Esophagus (tissue), 2 donors: ENCODE results near the gene SHANK1. TPM values are rescaled to one million over a fixed set of nuclear protein-coding genes. Genes with fewer than 3 reads are reported as not detected.

Experiments
- H3K27ac ChIP-seq, 2 donors: one replicate each; pipeline ENCODE4 v1.5.1; 2013; ENCODE audit warnings: low read depth in 2 of 2, mild to moderate bottlenecking in 2 of 2, inconsistent platforms in 1 of 2, low read length in 1 of 2, moderate library complexity in 1 of 2
- H3K27me3 ChIP-seq, 2 donors: one replicate each; pipeline ENCODE4 v1.6.1; 2013; ENCODE audit warnings: low read length in 2 of 2, control low read depth in 1 of 2, mild to moderate bottlenecking in 1 of 2; ENCODE audit not compliant: insufficient read depth in 2 of 2, control insufficient read depth in 1 of 2
- H3K36me3 ChIP-seq, 2 donors: one replicate each; pipeline ENCODE4 v1.6.1; 2013; ENCODE audit warnings: low read length in 1 of 2; ENCODE audit not compliant: control insufficient read depth in 2 of 2, insufficient read depth in 2 of 2
- H3K4me1 ChIP-seq, 2 donors: one replicate each; pipeline ENCODE4 v1.6.1; 2013; ENCODE audit warnings: low read length in 1 of 2; ENCODE audit not compliant: control insufficient read depth in 2 of 2, insufficient read depth in 2 of 2
- H3K4me3 ChIP-seq, 2 donors: one replicate each; pipeline ENCODE4 v1.5.1; 2013; ENCODE audit warnings: low read length in 2 of 2, mild to moderate bottlenecking in 2 of 2, low read depth in 1 of 2, moderate library complexity in 1 of 2
- H3K9me3 ChIP-seq, 2 donors: one replicate each; pipeline ENCODE4 v1.6.1; 2013; ENCODE audit warnings: mild to moderate bottlenecking in 2 of 2, low read depth in 1 of 2, low read length in 1 of 2, moderate library complexity in 1 of 2; ENCODE audit not compliant: control insufficient read depth in 2 of 2, insufficient read depth in 1 of 2
- WGBS, 2 donors: extraction: QIAGEN DNeasy Blood & Tissue Kit; methylation state at CpG; one replicate each; pipeline ENCODE4 v1.1.7; 2013; 5-methylcytosine and 5-hydroxymethylcytosine counted together
- polyA plus RNA-seq, 2 donors: library from polyadenylated mRNA; stranded (reverse); fragments of 200-250 nt; gene quantifications; one replicate each; pipeline ENCODE4 v1.2.3, GENCODE V29; 2013
- donor health status: healthy with polysubstance abuse.
- donor health status: Bipolar disorder and iron deficiency.

Gene SHANK1
- polyA plus RNA-seq, 2 donors, result 0.06 to 0.13 TPM

DNA sequence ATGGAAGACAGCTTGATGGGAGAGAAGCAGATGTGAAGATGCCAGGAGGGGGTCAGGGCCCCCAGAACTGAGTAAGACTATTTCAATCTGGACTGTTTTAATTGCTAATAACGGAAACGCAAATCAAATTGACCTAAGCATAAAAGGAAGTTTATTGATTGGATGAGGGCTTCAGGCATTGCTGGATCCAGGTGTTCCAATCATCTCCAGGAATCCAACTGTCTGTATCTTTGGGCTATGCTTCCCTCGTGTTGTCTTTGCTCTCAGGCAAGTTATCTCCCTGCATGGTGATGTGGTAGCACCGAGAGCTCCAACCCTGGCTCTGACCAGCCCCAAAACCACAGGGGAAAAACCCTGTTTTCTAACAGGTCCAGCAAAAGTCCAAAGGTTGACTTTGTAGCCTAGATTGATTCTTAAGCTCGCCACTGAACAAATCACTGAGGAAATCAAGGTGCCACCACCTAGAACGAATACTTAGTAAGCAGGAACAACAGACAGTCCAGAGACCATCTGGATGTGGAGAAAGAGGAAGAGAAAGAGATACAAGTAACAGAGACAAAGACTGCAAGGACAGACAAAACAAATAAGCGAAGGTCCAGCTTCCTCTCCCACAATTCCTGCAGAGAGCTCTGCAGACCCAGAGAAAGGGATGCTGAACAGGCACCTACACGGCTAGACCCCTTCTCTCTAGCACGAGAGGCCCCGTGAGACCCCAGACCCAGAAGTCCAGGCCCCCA is 71.6 kb downstream of the SHANK1 start:
- peaks cover 0 to 2% of the 10 kb centered on the region in 2 donors for H3K27me3 ChIP-seq
- H3K4me3 ChIP-seq, result no peak overlapping the region
- WGBS, 2 donors, result 62 to 66% methylated on average over 9 to 10 of the region's 10 CpGs
- no peak overlapping the region for H3K27ac ChIP-seq
- H3K4me1 ChIP-seq, result no peaks in the 10 kb centered on the region
- H3K36me3 ChIP-seq, result no peaks in the 10 kb centered on the region
- peaks cover 0 to 3% of the 10 kb centered on the region in 2 donors for H3K9me3 ChIP-seq

DNA sequence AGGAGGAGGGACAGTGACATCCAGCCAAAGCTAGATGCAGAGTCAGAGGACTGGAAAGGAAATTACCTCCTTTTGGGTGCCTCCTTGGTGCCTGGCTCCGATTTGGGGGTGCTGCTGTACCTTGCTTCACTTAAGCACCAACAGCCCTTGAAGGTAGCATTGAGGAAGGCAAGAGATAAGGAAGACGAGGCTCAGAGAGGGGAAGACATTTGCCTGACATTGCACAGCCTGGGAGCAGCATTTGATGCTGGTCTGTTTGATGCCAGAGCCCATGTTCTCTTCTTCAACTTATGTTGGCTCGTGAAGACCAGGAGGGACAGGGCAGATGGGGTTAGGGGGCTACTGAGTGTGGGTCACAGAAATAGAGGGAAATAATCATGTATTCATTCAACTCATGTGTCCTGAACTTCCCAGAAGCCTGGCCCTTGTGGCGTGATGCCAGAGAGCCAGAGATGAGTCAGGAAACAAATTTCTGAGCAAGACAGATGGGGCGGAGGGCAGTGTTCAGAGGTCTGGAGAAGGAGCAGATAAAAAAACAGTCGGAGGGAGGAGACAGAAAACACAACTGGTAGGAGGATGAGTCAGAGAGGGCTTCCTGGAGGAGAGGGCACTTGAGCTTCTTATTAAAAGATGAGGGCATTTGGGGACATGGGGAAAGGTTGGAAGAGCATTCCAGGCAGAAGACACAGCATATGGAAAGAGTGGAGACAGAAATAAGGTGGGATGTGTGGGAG is 73.4 kb downstream of the SHANK1 start:
- H3K4me3 ChIP-seq, result no peak overlapping the region
- H3K27me3 ChIP-seq, result peaks cover 0 to under 1% of the 10 kb centered on the region in 2 donors
- no peaks in the 10 kb centered on the region for H3K36me3 ChIP-seq
- H3K27ac ChIP-seq, result no peak overlapping the region
- peaks cover 0 to 3% of the 10 kb centered on the region in 2 donors for H3K9me3 ChIP-seq
- WGBS, 2 donors, result 38 to 49% methylated on average over 6 of the region's 6 CpGs
- H3K4me1 ChIP-seq, result no peaks in the 10 kb centered on the region

DNA sequence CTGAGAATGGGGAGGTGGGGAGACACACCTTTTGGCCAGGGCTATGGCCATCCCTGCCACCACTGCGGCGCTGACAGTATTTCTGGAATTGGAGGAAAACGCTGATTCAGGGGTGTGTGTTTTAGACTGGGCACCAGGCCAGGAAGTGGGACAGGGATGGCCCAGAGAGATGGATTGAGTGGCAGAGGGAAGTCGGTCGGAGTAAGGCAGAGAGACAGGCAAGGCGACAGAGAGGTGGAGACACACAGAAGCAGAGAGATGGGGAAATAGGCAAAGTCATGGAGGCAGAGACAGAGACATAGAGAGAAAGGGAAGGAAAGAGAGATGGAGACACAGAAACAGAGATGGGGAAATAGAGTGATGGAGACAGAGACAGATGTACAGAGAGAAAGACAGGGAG is 74.5 kb downstream of the SHANK1 start:
- Histone ChIP-seq H3K4me3 (no peak overlapping the region), H3K36me3 (no peaks in the 10 kb centered on the region), H3K9me3 (peaks cover 0 to 3% of the 10 kb centered on the region in 2 donors), H3K27me3 (no peaks in the 10 kb centered on the region), H3K4me1 (no peaks in the 10 kb centered on the region), H3K27ac (no peak overlapping the region)
- 73 to 78% methylated on average over 6 of the region's 6 CpGs for whole genome bisulfite sequencing, 2 donors

DNA sequence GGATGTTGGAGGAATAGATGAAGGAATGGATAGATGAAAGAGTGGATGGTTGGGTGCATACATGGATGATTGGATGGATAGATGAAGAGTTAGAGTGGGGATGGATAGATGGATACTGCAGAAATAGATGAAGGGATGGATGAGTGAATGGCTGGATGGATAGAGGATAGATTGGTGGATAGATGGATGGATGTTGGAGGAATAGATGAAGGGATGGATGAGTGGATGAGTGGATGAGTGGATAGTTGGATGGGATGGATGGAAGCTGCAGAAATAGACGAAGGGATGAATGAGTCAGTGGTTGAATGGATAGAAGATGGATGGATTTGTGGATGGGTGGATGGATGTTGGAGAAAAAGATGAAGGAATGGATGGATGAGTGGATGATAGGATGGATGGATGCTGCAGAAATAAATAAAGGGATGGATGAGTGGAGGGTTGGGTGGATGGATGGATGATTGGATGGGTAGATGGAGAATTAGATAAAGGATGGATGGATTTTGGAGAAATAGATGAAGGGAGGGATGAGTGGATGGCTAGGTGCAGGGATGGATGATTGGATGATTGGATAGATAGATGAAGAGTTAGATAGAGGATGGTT is 75.2 kb downstream of the SHANK1 start:
- no peak overlapping the region for H3K4me3 ChIP-seq
- H3K27me3 ChIP-seq, result peaks cover 0 to under 1% of the 10 kb centered on the region in 2 donors
- 37 to 41% methylated on average over 1 of the region's 1 CpG for WGBS, 2 donors
- peaks cover 1 to 2% of the 10 kb centered on the region in 2 donors for H3K4me1 ChIP-seq
- no peaks in the 10 kb centered on the region for H3K9me3 ChIP-seq
- H3K27ac ChIP-seq, result no peak overlapping the region
- H3K36me3 ChIP-seq, result no peaks in the 10 kb centered on the region

DNA sequence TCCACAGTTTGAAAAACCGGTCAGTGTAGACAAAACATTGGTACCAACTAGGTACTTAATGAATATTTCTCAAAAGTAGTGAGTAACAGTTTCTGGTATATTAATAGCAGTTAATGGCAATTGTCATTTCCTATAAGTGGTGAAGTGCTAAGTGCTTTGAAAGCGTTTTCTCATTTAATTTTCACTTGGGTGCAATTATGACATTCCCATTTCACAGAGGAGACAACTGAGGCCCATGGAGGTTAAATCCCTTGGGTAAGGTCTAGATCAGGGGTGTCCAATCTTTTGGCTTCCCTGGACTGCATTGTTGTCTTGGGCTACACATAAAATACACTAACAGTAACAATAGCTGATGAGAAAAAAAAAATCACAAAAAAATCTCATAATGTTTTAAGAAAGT is 79.2 kb downstream of the SHANK1 start:
- peaks cover 0 to 10% of the 10 kb centered on the region in 2 donors for H3K27me3 ChIP-seq
- no peaks in the 10 kb centered on the region for H3K36me3 ChIP-seq
- WGBS, 2 donors, result 66 to 74% methylated on average over 2 of the region's 2 CpGs
- no peak overlapping the region for H3K4me3 ChIP-seq
- H3K4me1 ChIP-seq, result peaks cover 2 to 3% of the 10 kb centered on the region in 2 donors
- peaks cover 0 to 3% of the 10 kb centered on the region in 2 donors for H3K9me3 ChIP-seq
- no peak overlapping the region for H3K27ac ChIP-seq

DNA sequence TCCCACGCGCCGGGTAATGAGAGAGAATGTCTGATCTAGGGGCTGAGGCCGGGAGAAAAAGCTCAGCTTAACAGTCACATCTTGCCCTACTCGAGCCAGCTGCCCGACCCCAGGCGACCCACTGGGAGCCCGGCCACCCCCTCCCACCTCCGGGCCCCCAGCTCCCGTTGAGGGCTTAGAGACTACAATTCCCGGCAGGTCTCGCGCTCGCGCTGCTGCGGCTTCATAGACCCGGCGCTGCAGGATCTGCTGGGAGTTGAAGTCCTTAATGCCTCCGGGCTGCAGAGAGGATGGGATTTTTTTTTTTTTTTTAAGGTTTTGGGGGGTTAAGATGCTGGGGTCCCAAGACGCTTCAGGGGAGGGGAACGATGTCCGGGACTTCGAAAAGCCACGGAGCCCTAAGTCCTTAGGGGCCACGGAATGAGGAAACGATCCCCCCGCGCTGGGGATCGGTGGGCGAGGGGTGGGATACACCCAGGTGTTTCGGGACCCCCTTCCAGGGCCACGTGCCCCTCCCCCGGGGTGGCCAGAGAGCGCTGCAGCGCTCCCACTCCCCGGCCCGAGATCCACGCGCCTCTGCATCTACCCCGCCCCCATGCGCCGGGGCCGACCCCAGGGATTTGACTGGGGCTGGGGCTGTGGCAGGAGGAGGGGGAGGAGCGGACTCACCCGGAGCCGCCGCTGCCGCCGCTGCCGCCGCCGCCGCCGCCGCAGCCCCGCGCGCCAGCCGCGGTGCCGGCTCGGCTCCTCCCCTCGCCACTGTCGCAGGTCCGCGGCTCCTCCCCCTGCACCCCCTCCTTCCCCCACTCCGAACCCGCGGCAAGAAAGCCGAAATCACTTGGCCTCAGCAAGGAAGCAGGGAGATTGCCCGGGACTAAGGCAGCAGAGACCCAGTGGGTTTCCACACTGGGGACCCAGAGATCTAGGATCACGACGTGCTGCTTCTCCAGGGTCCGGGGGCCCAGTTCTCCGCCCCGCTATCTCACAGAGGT is 80.2 kb downstream of the SHANK1 start, which contains the start of gene SYT3:
Gene SYT3 (minus strand): TSS at position 761 of the 992 bp plus-strand sequence. CDS start 2,470 bp downstream, outside the sequence.
- H3K4me1 ChIP-seq, result peaks cover 2 to 3% of the 10 kb centered on the region in 2 donors
- no peaks in the 10 kb centered on the region for H3K36me3 ChIP-seq
- H3K4me3 ChIP-seq, result peak within 1 kb of the TSS; percentile 42 to 46
- H3K27me3 ChIP-seq, result peaks cover 0 to 10% of the 10 kb centered on the region in 2 donors
- no peak within 1 kb of the TSS for H3K27ac ChIP-seq
- H3K9me3 ChIP-seq, result peaks cover 0 to 9% of the 10 kb centered on the region in 2 donors
- 4% methylated on average over 60 to 73 of the region's 76 CpGs for WGBS, 2 donors

DNA sequence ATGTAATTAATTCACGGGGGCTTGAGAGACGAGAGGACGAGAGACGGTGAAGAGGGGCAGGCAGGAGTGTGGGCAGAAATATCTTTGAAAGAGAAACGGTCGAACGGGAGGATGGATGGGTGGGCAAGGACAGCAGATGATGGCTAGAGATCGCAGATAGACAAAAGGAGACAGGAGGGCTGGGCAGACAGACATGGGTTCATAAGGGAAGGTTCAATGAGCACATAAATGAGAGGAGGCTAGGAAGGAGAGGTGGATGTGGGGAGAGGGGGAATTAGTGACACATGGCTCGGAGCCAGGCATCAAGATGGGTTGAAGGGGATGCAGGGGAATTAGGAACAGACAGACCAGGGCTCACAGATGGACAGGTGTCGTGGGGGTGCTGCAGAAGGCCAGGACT is 81.0 kb downstream of the SHANK1 start:
- Histone ChIP-seq H3K27me3 (peaks cover 0 to 10% of the 10 kb centered on the region in 2 donors), H3K36me3 (no peaks in the 10 kb centered on the region), H3K4me1 (peaks cover 2 to 3% of the 10 kb centered on the region in 2 donors), H3K9me3 (peaks cover 0 to 13% of the 10 kb centered on the region in 2 donors), H3K27ac (no peak overlapping the region), H3K4me3 (no peak overlapping the region)
- 35 to 42% methylated on average over 10 of the region's 10 CpGs for WGBS, 2 donors

DNA sequence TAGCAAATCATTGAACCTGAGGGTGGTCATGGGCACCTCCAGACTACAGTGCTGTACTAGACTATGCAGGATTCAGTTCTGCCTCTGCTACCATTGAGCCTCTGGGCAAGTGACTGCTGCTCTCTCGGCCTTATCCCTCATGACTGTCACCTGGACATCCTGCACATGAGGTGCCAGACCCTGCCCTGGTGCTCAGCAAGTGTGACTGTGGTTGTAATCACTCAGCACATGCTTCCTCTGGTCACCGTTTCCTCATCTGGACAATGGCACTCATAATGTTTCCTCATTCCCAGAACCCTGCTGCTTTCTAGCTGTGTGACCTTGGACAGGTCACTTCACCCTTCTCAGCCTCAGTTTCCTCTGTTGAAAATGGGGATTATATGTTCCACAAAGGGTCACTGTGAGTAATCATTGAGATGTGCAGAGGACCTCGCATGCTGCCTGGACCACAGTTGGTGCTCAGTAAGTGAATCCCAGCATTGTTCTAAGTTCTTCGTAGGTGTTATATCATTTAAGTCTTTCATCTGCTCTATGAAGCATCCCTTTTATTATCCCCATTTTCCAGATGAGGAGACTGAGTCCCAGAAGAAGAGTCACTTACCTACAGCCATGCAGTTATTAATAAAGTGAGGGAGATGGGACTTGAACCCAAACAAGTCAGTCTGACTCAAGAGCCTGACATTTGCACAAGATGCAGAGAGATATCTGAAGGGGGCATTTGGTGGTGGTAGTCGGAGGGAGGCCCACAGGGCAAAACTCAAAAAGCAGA is 83.1 kb downstream of the SHANK1 start:
- Histone ChIP-seq H3K27me3 (peaks cover 0 to 10% of the 10 kb centered on the region in 2 donors), H3K4me3 (no peak overlapping the region), H3K27ac (no peak overlapping the region), H3K9me3 (peaks cover 0 to 15% of the 10 kb centered on the region in 2 donors), H3K4me1 (peaks cover 2 to 3% of the 10 kb centered on the region in 2 donors), H3K36me3 (no peaks in the 10 kb centered on the region)
- 73 to 77% methylated on average over 5 of the region's 5 CpGs for WGBS, 2 donors
